GM23338 (cell line): ENCODE data around the gene STING1. TPM values are rescaled to one million over a fixed set of nuclear protein-coding genes. Genes with fewer than 3 reads are reported as not detected.
"Not testable (repeated sequence)": the region's sequence is repeated elsewhere in the genome, so short reads cannot be mapped to it uniquely, and the experiment has no call there.

Experiments
- ATAC-seq: fragments of 200-7000 bp; cut with Tn5 transposase; 3 replicates; pipeline ENCODE4 v1.9.1; 2020
- DNase-seq: peaks from one replicate; pipeline ENCODE4 v3.0.0-alpha.2; 2015; ENCODE audit warnings: low spot score
- H2AFZ ChIP-seq: fragments of 200-600 bp; sonication (generic); 2 replicates; pipeline ENCODE4 v1.8.0; 2016; ENCODE audit warnings: antibody characterized with exemption, mild to moderate bottlenecking, moderate library complexity
- H3F3A ChIP-seq: fragments of 200-600 bp; sonication (generic); replicated peaks from 2 replicates; pipeline ENCODE4 v1.8.0; 2017; ENCODE audit warnings: antibody characterized with exemption, mixed run types, low read depth
- H3K27ac ChIP-seq: fragments of 200-600 bp; sonication (generic); 2 replicates; pipeline ENCODE4 v1.6.1; 2016; ENCODE audit warnings: low read depth
- H3K27me3 ChIP-seq: fragments of 200-600 bp; sonication (generic); 2 replicates; pipeline ENCODE4 v1.8.0; 2016; ENCODE audit warnings: mild to moderate bottlenecking, mixed run types, moderate library complexity; ENCODE audit not compliant: insufficient read depth
- H3K36me3 ChIP-seq: fragments of 200-600 bp; sonication (generic); 2 replicates; pipeline ENCODE4 v1.8.0; 2016; ENCODE audit warnings: mild to moderate bottlenecking; ENCODE audit not compliant: insufficient read depth
- H3K4me1 ChIP-seq: fragments of 200-600 bp; sonication (generic); 2 replicates; pipeline ENCODE4 v1.8.0; 2016; ENCODE audit warnings: mild to moderate bottlenecking, moderate library complexity; ENCODE audit not compliant: insufficient read depth
- H3K4me2 ChIP-seq: fragments of 200-600 bp; sonication (generic); 2 replicates; pipeline ENCODE4 v1.7.1; 2017; ENCODE audit warnings: mixed run types
- H3K4me3 ChIP-seq: fragments of 200-600 bp; sonication (generic); 2 replicates; pipeline ENCODE4 v1.6.1; 2016; ENCODE audit warnings: mixed run types
- H3K79me2 ChIP-seq: fragments of 200-600 bp; sonication (generic); replicated peaks from 2 replicates; pipeline ENCODE4 v1.8.0; 2017; ENCODE audit warnings: mild to moderate bottlenecking; ENCODE audit not compliant: insufficient read depth
- H3K9me2 ChIP-seq: fragments of 200-600 bp; sonication (generic); 2 replicates; pipeline ENCODE4 v1.8.0; 2017; ENCODE audit not compliant: insufficient read depth
- H4K20me1 ChIP-seq: fragments of 200-600 bp; sonication (generic); replicated peaks from 2 replicates; pipeline ENCODE4 v1.8.0; 2017; ENCODE audit warnings: mild to moderate bottlenecking; ENCODE audit not compliant: insufficient read depth
- H3K27ac Mint-ChIP-seq: 2 replicates; pipeline ENCODE4 v1.8.0; 2020; ENCODE audit warnings: inconsistent platforms, mild to moderate bottlenecking, moderate library complexity, mixed read lengths
- H3K27me3 Mint-ChIP-seq: 3 replicates; pipeline ENCODE4 v1.8.0; 2022; ENCODE audit warnings: low read depth, mild to moderate bottlenecking, moderate library complexity, mixed read lengths, inconsistent platforms; ENCODE audit not compliant: insufficient read depth, poor library complexity
- H3K36me3 Mint-ChIP-seq: 3 replicates; pipeline ENCODE4 v1.8.0; 2021; ENCODE audit warnings: low read depth, mild to moderate bottlenecking, inconsistent platforms, moderate library complexity, mixed read lengths
- H3K4me1 Mint-ChIP-seq: 3 replicates; pipeline ENCODE4 v1.8.0; 2020; ENCODE audit warnings: mild to moderate bottlenecking, inconsistent platforms, mixed read lengths
- H3K4me3 Mint-ChIP-seq: 3 replicates; pipeline ENCODE4 v1.8.0; 2021; ENCODE audit warnings: moderate library complexity, mild to moderate bottlenecking, inconsistent platforms, mixed read lengths
- H3K9me3 Mint-ChIP-seq: 3 replicates; pipeline ENCODE4 v1.8.0; 2020; ENCODE audit warnings: moderate library complexity, mild to moderate bottlenecking, inconsistent platforms, mixed read lengths
- CREB1 ChIP-seq: fragments of 250-450 bp; sonication (Bioruptor Pico); IDR thresholded peaks from 2 replicates; pipeline ENCODE4 v1.5.0; 2020; ENCODE audit warnings: low read depth, mild to moderate bottlenecking, moderate library complexity
- ETS1 ChIP-seq: IDR thresholded peaks from 2 replicates; pipeline ENCODE4 v1.6.1; 2016; ENCODE audit warnings: antibody characterized with exemption
- JUNB ChIP-seq: IDR thresholded peaks from one replicate; pipeline ENCODE4 v1.6.1; 2016; ENCODE audit warnings: antibody characterized with exemption; ENCODE audit not compliant: unreplicated experiment
- NANOG ChIP-seq: IDR thresholded peaks from 2 replicates; pipeline ENCODE4 v1.6.1; 2016; ENCODE audit warnings: antibody characterized with exemption, borderline replicate concordance
- ZNF331 ChIP-seq: fragments of 250-450 bp; sonication (Bioruptor Pico); IDR thresholded peaks from 2 replicates; pipeline ENCODE4 v1.5.0; 2020; ENCODE audit warnings: low read depth, mild to moderate bottlenecking, moderate library complexity
- ZNF462 ChIP-seq: fragments of 250-450 bp; sonication (Bioruptor Pico); IDR thresholded peaks from 2 replicates; pipeline ENCODE4 v1.5.0; 2020; ENCODE audit warnings: mild to moderate bottlenecking, moderate library complexity
- polyA plus RNA-seq: library from polyadenylated mRNA; unstranded; fragments of >200 nt; fragmentation: Nextera tagmentation; extraction: Ambion mirVana; gene quantifications from 2 replicates; pipeline ENCODE4 v1.2.1, GENCODE V29; 2016
- total RNA-seq: library from RNA; depleted of rRNA; stranded (reverse); fragments of >200 nt; shearing (Covaris generic); gene quantifications from 2 replicates; pipeline ENCODE4 v1.2.3, GENCODE V29; 2014

The STING1 gene
- total and polyA plus RNA-seq, 2 experiments from 2014 or later: 0.66 TPM; not detected in 1

- TF ChIP-seq ZNF462 (CRISPR knock-in tag) (no peak), NANOG (no peak), ETS1 (no peak), ZNF331 (CRISPR knock-in tag) (no peak), JUNB (no peak), CREB1 (CRISPR knock-in tag) (no peak)
These were observed 30.3 kb upstream of the STING1 start (continued) for GRCh38 chr5:139512786-139513390.

GRCh38 chr5:139504722-139505121 is 22.2 kb upstream of the STING1 start:
- H3K79me2 ChIP-seq, H3K27ac ChIP-seq, ATAC-seq, H3K27me3 Mint-ChIP-seq, H3K9me2 ChIP-seq, DNase-seq, H3K36me3 Mint-ChIP-seq, H3K27ac Mint-ChIP-seq, H3F3A ChIP-seq, H3K9me3 Mint-ChIP-seq, H3K27me3 ChIP-seq, H3K36me3 ChIP-seq, H4K20me1 ChIP-seq: not testable (repeated sequence)
- peak overlapping the region; percentile 74 for H3K4me2 ChIP-seq
- H3K4me1 ChIP-seq: peaks cover 23% of the 10 kb centered on the region
- Mint-ChIP-seq H3K4me1 (peaks cover 26% of the 10 kb centered on the region), H3K4me3 (peak overlapping the region; percentile 23; the same call in 1 of the 3 replicates)
- H3K4me3 ChIP-seq: 0 out of 2 replicates have a peak overlapping the region, but pooled peaks have one; percentile 5
- H2AFZ ChIP-seq: peak overlapping the region; percentile 80
